GM19324 (cell line): ENCODE data around the gene DNTT.
"Not testable (repeated sequence)": the region's sequence is repeated elsewhere in the genome, so short reads cannot be mapped to it uniquely, and the experiment has no call there.

Experiments
- ATAC-seq: cut with Tn5 transposase; IDR thresholded peaks from one replicate; pipeline ENCODE4 v1.9.1; 2021; ENCODE audit warnings: mild to moderate bottlenecking, moderate library complexity; ENCODE audit not compliant: unreplicated experiment, low FRiP score

Gene DNTT

GRCh38 chr10:96305019-96305418, 785 bp downstream of the DNTT start:
- no peak for ATAC-seq

DNA sequence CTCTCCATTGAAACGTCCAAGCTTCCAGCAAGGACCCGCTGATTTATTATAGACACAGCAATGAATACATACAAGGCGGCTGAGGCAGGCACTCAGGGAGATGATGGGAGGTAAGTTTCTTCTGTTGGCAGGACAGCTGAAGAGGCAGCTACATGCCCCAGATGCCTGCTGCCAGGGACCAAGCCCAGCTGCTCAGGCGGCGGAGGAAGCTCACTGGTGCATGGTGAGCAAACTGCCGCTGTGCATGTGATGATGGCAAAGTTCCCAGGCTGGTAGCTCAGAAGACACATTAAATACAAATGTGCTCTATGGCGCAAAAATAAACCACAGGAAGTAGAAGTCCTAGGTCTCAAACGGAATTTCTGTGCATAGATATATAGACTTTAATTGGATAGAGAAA, 2.3 kb downstream of the DNTT start:
- ATAC-seq = no peak

GRCh38 chr10:96308854-96309253, 4.6 kb downstream of the DNTT start:
- not testable (repeated sequence) for ATAC-seq

GRCh38 chr10:96309628-96310320, 5.5 kb downstream of the DNTT start:
- ATAC-seq = no peak

DNA sequence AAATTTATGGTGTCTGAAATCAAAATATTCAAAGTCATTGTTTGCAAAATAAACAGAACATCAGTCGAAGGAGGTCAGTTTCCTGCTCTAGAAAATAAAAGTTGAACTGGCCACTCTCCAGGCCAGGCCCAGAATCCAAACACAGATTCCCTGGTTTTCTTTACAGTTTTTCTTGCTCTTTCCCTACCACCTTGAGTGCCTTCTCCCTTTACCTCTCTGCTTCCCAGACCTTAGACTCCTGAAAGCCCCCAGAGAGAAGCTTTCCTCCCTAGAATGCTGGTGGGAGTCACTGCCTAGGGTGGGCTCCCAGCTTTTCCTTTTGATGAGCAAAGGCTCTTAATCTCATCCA, 6.1 kb downstream of the DNTT start:
- no peak for ATAC-seq

GRCh38 chr10:96311180-96311715, 7.0 kb downstream of the DNTT start:
- no peak for ATAC-seq

- ATAC-seq = no peak
Measured at GRCh38 chr10:96313344-96313743, 9.1 kb downstream of the DNTT start.

DNA sequence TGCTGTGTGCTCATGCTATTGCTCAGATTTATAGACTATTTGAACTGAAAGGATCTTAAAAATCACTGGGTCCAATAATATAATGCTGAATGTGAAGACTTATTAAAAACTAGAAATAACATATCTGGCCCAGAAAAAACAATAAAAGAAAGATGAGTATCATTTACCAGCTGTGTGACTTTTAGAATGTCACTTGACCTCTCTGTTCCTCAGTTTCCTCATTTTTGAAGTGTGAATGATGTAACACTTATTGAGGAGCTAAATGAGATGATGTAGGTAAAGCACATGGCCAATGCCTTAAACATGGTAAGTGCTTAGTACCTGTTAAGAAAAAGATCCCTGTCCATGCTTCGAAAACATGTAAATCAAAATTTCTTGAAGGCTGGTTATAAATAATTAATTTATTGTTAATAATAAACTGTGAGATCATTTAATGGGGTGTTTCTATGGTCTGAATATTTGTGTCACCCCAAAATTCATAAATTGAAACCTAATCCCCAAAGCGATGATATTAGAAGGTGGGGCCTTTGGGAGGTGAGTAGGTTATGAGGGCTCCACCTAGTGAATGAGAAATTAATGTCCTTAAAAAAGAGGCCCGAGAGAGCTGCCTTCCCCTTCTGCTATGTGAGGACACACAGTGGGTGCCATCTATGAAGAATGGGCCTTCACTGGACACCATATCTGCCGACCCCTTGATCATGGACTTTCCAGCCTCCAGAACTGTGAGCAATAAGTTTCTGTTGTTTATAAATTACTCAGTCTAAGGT, 13.0 kb downstream of the DNTT start:
- ATAC-seq = no peak

GRCh38 chr10:96319754-96320474, 15.7 kb downstream of the DNTT start:
- no peak for ATAC-seq

DNA sequence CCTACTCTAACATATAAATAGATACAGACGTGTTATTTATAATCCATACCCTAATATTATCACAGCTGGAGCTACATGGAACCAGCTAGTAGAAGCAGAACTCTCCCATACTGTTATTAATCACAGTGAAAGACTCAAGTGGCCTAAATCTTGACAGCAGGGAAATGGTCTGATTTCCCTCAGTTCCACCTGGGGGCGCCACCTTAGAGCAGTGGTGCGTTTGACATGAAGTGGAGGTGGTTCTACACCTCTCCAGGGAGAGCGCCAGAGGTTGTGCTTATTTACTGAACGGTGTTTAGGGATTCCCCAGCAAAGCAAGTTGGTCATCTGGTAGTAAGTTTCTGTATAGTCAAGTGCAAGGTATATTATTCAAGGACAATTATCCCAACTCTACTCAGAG, 17.6 kb downstream of the DNTT start:
- ATAC-seq = no peak

DNA sequence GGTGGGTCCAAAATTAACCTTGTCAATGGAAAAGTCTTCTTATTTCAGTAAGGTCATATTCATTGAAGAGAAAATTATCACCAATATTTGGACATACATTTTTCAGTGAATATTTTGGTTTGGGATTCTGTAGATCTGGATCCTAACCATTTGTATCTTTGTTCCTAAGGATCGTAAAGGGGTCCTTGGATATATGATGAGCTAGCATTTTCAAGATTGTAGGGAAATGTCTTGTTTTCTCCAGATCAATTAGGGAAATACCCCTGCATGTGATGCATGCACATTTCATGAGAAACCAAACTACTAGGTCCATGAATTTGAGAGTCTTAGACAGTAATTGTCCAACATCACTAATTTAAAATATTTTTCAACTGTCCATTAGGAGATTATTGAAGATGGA, 18.0 kb downstream of the DNTT start:
- no peak for ATAC-seq

DNA sequence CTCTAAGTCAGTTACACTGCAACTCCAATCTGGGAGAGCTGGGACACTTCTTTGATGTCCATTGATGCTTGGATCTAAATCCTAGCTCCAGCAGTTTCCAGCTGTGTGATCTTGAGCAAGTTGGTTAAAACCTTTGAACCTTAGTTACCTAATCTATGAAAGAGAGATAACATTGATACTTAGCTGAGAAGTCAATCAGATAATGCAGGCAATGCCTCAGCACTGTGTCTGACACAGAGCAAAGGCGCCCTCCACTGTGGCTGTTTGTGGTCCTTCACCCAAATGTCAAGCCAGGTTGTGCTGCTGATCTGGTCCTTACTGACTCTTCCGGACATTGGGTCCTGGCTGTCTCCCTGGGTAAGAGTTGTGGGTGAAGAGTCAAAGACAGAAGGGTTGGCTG, 20.2 kb downstream of the DNTT start:
- ATAC-seq = no peak

GRCh38 chr10:96325719-96326373, 21.6 kb downstream of the DNTT start:
- ATAC-seq = peak; percentile 60

DNA sequence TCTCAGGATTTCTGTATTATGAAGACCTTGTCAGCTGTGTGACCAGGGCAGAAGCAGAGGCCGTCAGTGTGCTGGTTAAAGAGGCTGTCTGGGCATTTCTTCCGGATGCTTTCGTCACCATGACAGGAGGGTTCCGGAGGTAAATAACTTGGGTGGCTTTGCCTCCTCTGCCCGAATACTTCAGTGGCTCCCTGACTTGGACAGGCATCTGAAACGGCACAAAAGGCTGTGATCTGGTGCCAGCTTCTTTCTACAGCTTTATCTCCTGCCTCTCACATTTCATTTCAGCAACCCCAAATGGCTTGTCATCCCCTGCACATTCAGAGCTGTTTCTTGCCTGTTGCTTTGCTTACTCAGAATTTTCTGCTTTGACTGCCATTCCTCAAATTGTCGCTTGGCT, 23.2 kb downstream of the DNTT start:
- no peak for ATAC-seq

GRCh38 chr10:96333101-96333500, 28.9 kb downstream of the DNTT start:
- no peak for ATAC-seq

- no peak for ATAC-seq
Measured at GRCh38 chr10:96334616-96335526, 30.6 kb downstream of the DNTT start.

DNA sequence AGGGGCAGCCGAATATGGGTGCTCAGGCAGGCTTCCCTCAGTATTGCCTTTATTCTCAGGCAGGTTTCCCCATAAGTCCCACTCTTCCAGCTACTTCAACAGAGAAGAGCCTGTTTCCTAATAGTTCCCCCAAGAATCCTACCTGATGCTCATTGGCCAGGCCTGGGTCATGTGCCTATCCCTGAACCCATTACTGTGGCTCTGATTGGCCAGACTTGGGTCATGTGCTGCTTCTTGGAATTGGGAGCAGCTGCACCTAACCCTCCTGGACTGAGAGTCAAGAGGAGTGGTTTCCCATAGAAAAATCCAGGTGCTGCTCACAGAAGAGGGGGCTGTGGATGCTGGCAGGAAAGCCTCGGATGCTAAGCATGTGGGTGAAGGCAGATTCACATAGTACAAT, 32.9 kb downstream of the DNTT start:
- ATAC-seq = no peak

- ATAC-seq = no peak
Measured at GRCh38 chr10:96338279-96338925, 34.2 kb downstream of the DNTT start.

DNA sequence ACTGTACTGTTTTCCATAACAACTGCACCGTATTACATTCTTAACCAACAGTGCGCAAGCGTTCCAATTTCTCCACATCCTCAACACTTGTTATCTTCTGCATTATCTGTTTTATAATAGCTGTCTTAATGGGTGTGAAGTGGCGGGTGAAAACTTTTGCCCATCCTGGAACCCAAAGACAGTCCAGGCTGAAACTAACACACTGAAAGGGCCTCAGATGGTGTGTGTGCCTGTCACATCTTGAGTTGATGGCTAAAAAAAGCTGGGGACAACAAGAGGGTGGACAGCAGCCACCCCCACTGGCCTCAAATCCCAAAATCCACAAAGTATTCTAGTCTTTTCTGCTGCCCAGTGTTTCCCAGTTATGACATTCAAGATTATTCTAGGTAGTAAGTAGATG, 35.1 kb downstream of the DNTT start:
- ATAC-seq = no peak
